HS-27A (cell line): Measurements from ENCODE around the gene HOXA4.

ENCODE experiments used
- DNase-seq: peaks from one replicate; pipeline ENCODE4 v3.0.0-alpha.2; 2012; ENCODE audit warnings: low read depth, missing footprints

HOXA4 gene

GRCh38 chr7:27130540-27131389 is at the start of gene HOXA4:
Gene HOXA4, minus strand, starts transcription at chr7:27130757. Its CDS starts 24 bp downstream, at chr7:27130733.
- no peak for DNase-seq

GRCh38 chr7:27179503-27180430 is 49.2 kb upstream of the HOXA4 start:
- DNase-seq: no peak

- no peak for DNase-seq
Observed at GRCh38 chr7:27179030-27179429, 48.5 kb upstream of the HOXA4 start.

- no peak for DNase-seq
Observed at GRCh38 chr7:27178366-27178765, 47.8 kb upstream of the HOXA4 start.

GRCh38 chr7:27177795-27178320 is 47.3 kb upstream of the HOXA4 start:
- no peak for DNase-seq

GRCh38 chr7:27176962-27177794 is 46.6 kb upstream of the HOXA4 start:
- DNase-seq: no peak

GRCh38 chr7:27176524-27176845 is 45.9 kb upstream of the HOXA4 start:
- no peak for DNase-seq

GRCh38 chr7:27175626-27176523 is 45.3 kb upstream of the HOXA4 start:
- DNase-seq: no peak

GRCh38 chr7:27174874-27175625 is 44.5 kb upstream of the HOXA4 start:
- no peak for DNase-seq

GRCh38 chr7:27173956-27174873 is 43.7 kb upstream of the HOXA4 start, which contains the start of gene HOXA10:
Gene HOXA10, minus strand, starts transcription at chr7:27174320. Its CDS starts 14 bp downstream, at chr7:27174306.
- no peak for DNase-seq

- DNase-seq: no peak
Observed at GRCh38 chr7:27173511-27173955, 43.0 kb upstream of the HOXA4 start.

GRCh38 chr7:27172823-27173510 is 42.4 kb upstream of the HOXA4 start:
- DNase-seq: no peak

- no peak for DNase-seq
Observed at GRCh38 chr7:27172315-27172774, 41.8 kb upstream of the HOXA4 start.

GRCh38 chr7:27171637-27172314 is 41.2 kb upstream of the HOXA4 start:
- DNase-seq: no peak

- no peak for DNase-seq
Observed at GRCh38 chr7:27171325-27171636, 40.7 kb upstream of the HOXA4 start.

- DNase-seq: no peak
Observed at GRCh38 chr7:27170426-27171324, 40.1 kb upstream of the HOXA4 start.
